Adrenal gland (tissue), 5 donors: ENCODE results near the gene BTBD9.

Source experiments
- POLR2A ChIP-seq, 2 donors: fragments of 450-650 bp; IDR thresholded peaks; one replicate each; pipeline ENCODE4 v1.6.1; 2017; ENCODE audit warnings: antibody characterized with exemption in 2 of 2, mild to moderate bottlenecking in 2 of 2, moderate library complexity in 1 of 2
- TF ChIP-seq, protein P1 (sequence below), 6 experiments: fragments of 450-650 bp in 4 of 6; fragments of 200-600 bp in 2 of 6; sonication (generic) in 1 of 6; IDR thresholded peaks; 1 replicate in 5 of 6; 2 replicates in 1 of 6; pipeline versions ENCODE4 v1.5.1 to v1.8.0; 2016 to 2021; ENCODE audit warnings: antibody characterized with exemption in 6 of 6, mild to moderate bottlenecking in 2 of 6, moderate library complexity in 1 of 6
- donor health status: DM: no; HTN: no; CAD: no.

GRCh38 chr6:38220069-38220723 lies 419.5 kb downstream of the BTBD9 start:
- TF ChIP-seq, protein P1, sequence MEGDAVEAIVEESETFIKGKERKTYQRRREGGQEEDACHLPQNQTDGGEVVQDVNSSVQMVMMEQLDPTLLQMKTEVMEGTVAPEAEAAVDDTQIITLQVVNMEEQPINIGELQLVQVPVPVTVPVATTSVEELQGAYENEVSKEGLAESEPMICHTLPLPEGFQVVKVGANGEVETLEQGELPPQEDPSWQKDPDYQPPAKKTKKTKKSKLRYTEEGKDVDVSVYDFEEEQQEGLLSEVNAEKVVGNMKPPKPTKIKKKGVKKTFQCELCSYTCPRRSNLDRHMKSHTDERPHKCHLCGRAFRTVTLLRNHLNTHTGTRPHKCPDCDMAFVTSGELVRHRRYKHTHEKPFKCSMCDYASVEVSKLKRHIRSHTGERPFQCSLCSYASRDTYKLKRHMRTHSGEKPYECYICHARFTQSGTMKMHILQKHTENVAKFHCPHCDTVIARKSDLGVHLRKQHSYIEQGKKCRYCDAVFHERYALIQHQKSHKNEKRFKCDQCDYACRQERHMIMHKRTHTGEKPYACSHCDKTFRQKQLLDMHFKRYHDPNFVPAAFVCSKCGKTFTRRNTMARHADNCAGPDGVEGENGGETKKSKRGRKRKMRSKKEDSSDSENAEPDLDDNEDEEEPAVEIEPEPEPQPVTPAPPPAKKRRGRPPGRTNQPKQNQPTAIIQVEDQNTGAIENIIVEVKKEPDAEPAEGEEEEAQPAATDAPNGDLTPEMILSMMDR (IDR thresholded peaks at IDR 0.05) = no peak
- TF ChIP-seq POLR2A (IDR thresholded peaks at IDR 0.05) = no peak
